GM21390 (cell line): ENCODE measurements around the gene HSF5.
"Not testable (repeated sequence)": the region's sequence is repeated elsewhere in the genome, so short reads cannot be mapped to it uniquely, and the experiment has no call there.

Experiments
- ATAC-seq: cut with Tn5 transposase; IDR thresholded peaks from one replicate; pipeline ENCODE4 v1.9.1; 2021; ENCODE audit not compliant: unreplicated experiment

Gene HSF5

DNA sequence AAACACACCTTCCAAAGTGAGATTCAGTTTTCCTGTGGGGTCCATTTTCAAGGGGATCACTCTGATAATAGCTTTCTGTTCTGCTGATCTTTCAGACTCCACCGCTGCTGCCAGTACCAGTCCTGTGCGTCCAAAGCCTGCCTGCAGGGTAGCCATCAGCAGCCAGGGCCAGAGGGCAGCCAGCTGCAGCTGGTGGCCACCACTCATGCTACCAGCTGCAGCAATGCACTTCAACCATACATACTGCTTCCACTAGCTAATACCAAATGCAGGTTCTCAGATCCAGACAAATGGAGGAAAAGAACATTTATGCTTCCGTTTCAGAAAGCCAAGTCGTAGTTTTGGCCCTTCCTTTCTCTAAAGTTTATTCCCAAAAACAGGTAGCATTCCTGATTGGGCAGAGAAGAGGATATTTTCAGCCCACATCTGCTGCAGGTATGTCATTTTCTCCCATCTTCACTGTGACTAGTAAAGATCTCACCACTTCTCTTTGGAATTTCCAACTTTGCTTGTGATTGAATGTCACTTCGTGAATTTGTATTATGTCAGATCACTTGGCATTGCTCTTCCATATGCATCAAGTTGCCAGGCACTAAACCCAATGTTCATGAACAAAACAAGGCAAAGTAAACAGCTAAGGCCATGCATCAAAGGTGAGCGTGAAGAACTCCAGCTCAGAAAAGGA is 72.7 kb downstream of the HSF5 start:
- ATAC-seq = no peak

DNA sequence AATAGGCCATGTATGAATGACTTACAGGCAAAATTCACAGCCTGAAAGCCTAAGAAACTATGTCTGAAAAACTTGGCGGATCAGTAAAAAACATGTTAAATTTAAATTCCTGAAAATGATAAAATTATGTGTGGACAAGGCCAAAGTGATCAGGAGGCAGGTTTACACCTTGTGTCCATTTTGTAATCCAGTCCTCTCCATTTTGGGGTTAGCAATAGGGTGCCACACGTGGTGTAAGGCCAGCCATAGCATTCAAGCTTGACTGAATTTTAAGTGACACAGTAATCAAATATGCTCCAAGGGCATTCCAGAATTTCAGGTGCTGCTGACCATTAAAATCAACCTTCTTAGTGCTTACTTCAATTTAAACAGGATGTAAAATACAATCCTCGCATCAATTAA is 73.6 kb downstream of the HSF5 start:
- no peak for ATAC-seq

DNA sequence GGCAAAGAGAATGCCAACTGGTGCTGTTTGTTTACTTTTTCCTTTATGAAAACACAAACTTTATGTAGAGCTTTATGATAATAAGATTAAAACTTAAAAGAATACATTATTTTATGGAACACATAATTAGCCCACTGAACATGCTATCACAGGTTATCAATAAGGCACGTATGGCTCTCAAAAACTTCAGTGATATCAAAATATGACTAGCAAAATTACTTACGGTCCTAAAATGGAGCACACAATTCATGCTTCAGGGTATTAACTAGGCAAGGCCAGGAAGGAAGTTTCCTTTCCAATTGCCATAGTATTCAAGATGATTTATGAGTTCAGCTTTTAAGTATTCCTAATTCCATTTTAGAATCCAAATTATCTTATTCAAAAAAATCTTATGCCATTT is 74.5 kb downstream of the HSF5 start:
- ATAC-seq = no peak

DNA sequence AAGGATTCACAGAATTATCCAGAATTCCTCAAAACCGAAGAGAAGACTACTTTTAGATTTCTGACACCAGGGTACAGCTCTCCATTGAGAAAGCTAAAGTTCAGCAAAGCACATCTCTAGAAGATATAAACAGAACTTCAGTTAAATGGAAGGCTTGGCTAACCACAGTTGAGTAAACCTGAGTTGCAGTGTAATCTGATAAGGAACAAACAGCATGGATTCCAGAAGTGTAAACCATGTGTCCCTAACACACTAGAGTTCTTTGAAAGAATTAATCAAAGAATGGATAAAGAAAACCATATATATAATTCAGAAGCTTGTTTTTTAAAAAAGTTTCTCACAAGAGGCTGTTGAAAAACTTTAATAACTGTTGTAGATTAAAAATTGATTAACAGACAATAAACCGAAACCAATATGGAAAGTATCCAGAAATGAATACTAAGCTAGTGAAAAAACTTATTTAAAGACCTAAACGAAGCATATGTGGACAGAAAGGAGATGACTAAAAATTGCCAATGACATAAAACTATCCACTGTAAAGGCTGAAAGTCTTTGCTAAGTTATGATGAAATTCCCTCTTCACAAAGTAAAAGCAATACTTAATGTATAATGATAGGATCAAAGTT is 75.1 kb downstream of the HSF5 start:
- no peak for ATAC-seq

DNA sequence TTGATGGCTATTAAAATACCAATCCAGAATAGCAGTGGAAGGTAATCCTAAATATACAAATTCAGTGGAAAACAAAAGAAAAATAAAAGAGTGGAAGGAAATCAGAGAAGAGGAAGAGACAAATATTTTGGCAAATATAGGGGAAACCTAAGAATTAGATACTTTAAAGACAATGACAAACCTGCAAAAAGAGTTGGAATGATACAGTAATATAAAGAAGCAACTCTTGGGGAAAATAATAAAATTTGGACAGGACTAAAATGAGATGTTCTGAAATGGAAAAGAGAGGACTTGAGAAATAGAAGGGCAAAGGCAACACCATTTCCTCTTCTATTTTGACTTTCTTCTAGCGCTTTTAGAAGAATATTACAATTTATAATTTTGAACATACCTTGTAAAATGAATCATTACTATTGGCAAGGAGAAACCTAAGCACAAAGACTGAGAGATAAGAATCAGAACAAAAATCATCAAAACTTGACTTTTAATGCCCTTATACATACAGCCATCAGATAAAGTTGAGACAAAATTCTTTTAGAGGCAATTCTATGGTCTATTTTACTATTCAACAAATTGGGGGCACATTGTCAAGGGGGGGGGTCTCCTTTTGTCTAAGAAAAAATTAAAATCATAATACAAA is 76.0 kb downstream of the HSF5 start:
- no peak for ATAC-seq

DNA sequence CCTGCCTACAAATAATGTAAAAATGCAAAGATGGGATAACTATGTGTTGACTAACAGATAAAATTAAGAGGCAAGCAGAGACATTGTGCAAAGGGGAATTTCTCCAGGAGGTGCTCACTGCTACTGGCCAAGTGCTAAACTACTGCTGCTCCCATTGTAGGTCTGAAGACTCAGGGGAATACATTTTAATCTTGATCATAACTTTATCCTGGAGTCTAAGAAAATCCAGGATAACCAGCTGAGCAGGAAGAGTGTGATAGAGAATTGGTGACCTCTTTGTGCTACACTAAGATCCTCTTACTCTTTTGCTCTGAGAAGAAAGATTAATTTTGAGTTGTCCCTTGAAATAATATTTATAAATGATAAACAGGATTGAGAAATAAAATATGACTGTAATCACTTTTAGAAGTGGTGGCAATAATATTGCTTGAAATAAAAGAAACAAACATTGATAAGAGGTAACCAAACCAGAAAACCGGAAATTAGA is 76.8 kb downstream of the HSF5 start:
- no peak for ATAC-seq

DNA sequence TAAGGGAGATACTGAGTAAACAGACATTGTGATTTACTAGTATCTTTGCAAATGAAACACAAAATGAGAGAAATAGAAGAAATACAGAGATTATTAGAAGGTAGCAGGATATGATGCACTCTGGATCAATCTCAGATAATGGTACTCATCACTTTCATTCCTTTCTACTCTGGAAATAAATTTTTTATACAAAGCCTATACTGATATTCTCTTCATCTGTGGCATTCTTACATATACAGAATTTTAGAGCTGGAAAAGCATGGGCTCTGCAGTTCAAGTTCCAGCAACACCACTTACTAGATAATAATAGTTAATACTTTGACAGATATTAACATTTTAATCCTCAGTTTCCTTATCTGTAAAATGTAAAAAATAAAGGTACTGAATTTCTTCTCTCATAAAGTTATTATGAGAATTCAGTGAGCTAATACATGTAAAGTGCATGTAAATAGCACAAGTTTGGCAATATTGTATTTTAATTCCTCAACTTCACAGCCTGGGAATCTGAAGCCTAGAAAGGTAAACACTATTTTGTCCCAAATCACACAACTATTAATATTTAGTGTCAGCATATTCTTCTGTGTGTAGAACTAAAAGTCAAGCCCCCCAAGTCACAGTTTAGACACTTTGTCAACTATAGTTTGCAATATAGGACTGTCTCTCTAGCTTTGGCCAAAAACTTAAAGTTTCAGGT is 77.3 kb downstream of the HSF5 start:
- no peak for ATAC-seq

DNA sequence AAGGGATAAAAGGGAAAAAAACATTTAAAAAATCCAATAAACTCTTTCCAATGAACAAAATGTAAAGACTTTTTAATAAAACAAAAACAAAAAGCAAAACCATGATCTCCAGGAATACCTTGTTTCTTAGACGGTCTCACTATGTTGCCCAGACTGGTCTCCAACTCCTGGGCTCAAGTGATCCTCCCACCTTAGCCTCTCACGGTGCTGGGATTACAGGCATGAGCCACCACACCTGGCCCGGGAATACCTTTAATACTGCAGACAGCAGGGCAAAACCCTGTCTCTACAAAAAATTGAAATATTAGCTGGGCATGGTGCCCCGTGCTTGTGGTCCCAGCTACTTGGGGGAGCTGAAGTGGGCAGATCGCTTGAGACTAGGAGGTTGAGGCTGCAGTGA is 78.8 kb downstream of the HSF5 start:
- no peak for ATAC-seq

DNA sequence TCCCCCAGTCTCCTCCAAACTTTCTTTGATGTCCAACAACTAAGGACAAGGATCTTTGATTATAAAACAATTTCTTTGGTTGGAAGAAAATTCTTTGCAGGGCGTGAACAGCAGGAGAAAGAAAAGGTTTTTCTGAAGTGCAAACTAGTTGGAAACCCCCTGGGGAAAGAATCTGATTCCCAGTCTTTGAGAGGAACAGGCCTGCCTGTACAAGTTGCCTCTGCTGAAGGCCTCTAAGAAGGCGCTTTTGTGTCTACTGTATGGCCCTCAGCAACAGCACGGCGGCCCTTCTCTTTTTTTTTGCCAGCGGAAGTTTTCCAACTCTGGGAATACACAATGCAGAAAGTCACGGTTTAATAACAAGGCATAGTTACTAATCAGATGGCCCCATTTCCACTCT is 84.9 kb downstream of the HSF5 start:
- no peak for ATAC-seq

DNA sequence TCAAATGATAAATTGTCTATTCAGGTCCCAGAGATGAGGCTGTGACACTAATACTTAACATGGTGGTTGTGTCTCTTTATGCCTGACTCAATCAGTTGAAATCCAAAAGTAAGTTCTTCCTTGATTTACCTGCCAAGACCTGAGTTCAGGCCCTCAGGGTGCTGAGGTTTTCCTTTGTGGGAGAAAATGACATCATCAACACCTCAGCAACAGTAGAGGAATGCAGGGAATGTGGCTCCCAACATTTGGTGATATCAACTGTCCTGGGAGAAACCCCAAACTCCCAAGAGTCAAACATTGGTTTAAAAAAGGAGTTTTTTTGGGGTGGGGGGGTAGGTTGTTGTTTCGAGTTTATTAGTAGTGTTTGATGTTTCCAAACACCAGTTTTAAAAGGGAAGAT is 85.5 kb downstream of the HSF5 start:
- ATAC-seq = no peak

DNA sequence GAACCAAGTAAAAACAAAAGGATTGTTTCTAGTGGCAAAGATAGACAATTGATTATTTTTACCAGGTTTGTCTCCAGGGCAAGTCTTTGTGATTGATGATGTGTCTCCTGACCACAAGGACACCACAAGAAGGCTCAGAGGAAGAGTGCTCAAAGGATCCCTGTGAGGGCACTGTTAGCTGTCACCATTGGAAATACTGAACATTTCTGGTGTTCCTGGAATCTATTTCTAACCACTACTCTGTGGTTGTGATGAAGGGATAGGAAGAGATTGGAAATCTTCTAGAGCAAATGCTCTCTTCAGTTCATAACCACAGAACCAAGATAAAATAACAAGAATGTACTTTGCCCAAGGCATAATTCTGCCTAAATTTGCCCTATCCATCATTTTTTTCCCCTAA is 86.2 kb downstream of the HSF5 start:
- no peak for ATAC-seq

DNA sequence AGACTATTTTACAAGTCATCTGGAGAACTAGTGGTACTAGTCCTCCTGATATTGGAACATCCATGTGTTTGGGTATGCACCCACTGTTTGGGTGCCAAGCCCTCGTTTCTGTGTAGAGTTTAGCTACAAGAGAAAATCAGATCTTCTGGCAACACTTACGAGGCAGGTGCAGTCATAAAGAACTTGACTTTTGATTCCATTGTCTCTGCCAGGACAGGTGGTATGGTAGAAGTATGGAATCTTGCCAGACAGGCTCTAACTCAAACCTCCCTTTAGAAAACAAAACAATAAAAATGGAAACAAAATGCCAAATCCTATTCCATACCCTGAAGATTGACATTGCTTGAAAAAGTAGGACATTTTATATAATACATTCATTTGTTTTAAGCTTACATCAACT is 86.9 kb downstream of the HSF5 start:
- no peak for ATAC-seq

DNA sequence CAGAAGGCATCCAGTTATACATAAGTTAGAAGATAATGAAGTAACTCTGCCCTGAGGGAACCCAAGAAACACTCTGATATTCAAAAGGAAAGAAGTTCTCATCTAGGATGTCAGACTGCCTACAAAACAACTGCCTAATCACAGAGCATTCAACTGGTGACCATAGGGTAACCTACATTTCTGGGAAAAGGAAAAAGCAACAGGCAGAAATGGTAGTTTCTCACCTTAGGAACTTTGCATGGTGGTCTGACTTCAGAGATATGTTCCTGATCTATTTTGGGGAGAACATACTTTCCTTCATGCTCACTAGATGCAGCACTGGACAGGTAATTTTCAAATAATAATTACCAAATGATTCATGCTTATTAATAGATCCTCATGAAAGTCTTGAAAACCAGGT is 87.4 kb downstream of the HSF5 start:
- ATAC-seq = no peak

DNA sequence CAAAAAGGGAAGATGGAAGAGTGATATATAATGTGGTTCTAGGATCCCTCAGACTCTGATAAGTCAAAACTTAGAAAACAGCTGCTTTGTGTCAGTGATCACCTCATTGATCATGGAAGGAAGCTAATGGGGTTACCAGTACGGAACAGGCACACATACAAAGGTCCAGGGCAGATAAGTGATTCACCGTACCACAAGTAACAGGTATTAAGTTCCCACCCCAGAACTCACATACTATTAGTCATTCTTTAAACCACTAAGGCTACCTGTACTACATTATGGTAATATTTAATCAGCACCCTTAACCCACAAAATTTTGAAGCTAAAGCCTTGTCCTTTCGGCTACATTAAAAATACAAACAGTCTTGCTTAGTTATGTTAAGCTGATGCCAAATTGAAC is 88.2 kb downstream of the HSF5 start:
- no peak for ATAC-seq

DNA sequence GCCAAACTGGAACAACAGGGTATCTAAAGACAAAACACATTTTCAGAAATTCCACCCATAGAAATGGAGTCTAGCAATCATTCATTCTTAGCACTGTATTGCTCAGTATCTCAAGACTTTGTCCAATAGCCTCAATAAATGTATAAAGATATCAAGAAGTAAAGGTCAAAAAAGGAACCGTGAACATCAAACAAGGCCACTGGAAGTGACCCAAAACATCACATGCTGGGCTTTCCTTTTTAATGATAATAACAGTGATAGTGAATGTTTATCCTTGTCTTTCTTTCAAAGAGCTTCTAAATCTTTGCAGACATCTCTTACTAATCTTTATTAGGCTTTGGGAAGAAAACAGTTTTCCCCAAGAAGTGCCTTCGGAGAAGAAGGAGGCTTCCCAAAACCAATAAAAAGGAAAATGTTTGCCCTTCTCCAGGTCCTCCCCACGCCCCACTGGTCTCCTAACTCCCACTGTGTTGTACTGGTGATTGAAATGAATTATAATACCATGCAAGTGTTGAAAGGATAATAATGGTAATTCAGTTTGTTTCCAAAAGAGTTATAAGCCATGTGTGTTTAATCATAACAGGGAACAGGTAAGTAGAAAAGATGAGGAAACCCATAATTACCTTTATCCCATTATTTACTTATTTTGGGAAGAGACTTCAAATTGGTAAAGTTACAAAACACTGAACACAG is 89.5 kb downstream of the HSF5 start:
- ATAC-seq = no peak

DNA sequence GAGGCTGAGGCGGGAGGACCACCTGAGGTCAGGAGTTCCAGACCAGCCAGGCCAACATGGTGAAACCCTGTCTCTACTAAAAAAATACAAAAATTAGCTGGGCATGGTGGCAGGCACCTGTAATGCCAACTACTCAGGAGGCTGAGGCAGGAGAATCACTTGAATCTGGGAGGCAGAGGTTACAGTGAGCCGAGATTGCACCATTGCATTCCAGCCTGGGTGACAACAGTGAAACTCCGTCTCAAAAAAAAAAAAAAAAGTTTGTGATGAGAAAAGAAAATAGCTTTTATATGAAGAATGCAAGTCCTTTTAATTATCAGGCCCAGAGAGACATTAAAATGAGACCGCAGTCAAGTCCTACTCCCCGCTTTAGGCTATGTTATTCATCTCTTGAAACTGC is 90.8 kb downstream of the HSF5 start:
- not testable (repeated sequence) for ATAC-seq

DNA sequence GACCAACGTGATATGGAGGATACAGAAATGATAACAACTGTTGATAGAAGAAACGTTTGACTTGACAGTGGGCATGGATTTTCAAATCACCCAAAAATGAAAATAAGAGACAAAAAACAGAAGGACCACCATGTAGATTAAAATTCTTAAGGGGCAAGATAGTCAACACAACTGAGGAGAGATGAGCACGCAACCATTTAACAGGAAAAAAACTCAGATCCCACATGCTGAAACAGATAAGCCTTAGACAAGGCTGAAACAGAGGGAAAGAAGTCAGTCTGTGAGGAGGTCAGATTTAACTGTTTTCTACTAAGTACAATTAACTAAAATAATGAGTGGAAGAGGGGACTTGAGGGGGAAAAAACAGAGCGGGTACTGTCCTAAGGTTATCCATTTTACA is 92.0 kb downstream of the HSF5 start:
- no peak for ATAC-seq

DNA sequence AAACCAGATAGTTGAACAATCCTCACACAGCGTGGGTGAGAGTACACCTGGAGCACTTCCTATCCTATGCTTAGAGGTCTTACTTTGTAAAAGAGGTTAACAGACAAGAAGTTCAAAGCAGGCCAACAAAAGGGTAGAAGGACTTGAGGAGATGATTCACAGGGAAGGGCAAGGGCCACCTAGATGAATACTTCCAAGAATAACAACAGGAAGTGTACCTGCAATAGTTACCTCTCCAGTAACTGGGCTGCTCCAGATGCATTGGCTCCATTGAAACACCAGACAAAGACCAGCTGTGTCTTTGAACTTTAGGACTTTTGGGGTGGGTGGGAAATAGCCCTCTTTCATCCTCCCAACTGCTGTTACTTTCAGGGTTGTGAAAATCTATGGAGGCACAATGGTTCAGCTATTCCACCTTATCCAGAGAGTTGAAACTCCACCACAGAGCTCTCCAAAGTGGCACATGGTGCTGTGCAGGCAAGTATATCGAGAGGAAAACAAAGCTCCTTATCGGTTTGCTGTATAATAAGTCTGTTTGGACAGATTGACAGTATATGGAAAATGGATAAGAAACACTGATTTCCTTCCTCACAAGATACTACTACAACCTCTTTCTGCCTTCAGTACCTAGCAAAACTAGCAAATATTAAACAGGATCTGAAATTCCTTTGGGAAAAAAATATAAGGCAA is 93.5 kb downstream of the HSF5 start:
- ATAC-seq = no peak

DNA sequence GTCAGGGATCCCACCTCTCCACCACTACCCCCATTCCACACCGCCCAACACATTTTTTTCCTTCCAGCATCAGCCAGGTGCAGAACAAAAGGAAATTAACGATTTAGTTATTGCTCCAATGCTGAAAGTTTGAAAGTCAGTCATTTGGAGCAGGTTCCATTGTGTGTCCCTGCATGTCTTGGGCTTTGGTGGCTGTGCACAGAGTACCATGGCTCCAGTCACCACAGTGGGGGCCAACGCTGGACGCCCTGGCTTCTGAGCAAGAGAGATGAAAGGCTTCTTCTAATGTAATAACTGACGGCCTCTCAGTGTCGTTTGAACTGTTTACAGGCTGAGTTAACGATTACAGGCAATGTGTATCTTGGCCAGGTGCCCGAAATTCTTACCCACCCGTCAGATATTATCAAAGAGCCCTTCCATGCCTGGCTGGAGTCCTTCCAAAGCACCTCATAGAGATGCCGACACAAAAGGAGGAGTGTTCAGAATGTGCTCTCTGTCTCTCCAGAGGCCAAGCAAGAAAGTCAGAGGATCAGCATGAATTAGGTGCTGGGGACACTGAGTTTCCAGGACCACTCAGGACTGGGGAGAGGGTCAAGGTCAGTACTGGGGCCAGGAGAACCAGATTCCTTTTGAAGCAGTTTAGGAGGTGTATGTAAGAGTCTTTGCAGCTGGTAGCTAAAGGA is 96.8 kb downstream of the HSF5 start:
- ATAC-seq = no peak

DNA sequence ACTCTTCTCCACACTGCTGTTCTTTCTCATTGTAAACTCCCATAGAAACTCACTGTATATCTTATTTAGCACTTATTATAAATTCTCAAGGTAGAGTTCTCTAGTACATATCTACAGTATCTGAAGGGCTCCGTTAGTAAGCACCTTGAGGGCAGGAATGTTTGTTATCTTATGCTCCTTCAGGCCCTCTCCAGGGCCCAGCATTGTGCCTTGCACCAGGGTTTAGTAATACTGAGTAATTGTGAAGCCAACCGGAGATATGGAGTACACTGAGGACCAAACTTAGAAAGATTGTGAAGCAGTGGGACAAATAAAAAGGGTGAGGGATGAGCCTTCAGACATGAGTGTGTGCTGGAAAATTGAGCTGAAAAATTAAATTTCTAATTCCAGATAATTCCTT is 97.3 kb downstream of the HSF5 start:
- ATAC-seq = no peak
